ENCODE measurements around the gene ABCB11.

The ABCB11 gene

DNA sequence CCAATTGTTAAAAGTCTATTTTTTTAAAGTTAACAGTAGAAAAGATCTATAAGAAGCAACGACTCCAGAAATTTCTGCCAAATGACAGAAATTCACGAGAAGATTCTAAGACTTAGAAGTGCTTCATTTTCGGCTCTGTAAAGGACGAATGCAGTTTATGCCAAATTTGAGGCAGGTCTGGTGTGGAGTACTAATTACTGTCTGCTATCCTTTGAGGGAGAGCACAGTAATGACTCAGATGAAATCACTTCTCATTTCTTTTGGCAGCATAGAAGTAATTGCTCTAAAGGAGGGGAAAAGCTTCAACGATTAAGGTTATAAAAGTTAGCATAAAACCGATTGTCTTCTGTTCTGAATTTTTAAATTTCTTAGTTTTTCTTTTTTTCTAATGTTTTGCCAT, 118.7 kb downstream of the ABCB11 start:
- WGBS (ENCODE audit: insufficient coverage, insufficient read length): no CpG with 5 or more reads among the region's 6 CpGs
- DNase-seq (ENCODE audit: low read depth, low spot score): no peak
- no peaks in the 10 kb centered on the region for H3K9me3 ChIP-seq (ENCODE audit: control insufficient read depth, insufficient read depth, low read length)
- H3K36me3 ChIP-seq (ENCODE audit: control insufficient read depth, insufficient read depth, low read length): no peaks in the 10 kb centered on the region
- H3K4me1 ChIP-seq (ENCODE audit: control insufficient read depth, insufficient read depth, low read length): no peaks in the 10 kb centered on the region
- no peak overlapping the region for H3K27ac ChIP-seq (ENCODE audit: low read length)
- H3K4me3 ChIP-seq (ENCODE audit: low read length): no peak overlapping the region
- no peaks in the 10 kb centered on the region for H3K27me3 ChIP-seq (ENCODE audit: control insufficient read depth, insufficient read depth, low read length)

DNA sequence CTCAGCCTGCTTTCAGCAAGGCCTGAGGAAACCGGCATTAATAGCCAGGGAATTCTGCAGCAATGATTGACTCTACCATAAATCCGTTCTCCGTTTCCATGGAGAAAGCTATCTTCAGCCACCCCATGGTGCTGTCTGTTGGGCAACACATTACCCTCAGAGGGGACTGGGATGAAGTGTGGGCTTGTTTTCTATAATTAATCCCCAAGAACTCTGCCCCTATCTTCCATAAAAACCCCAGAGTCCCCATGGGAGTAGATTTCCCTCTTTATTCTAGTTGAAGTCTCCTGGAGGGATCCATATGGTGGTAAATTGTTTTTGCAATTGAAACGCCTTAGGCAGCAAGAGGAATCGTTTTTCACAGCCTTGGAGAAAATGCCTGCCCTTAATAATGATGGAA, 120.8 kb downstream of the ABCB11 start:
- Histone ChIP-seq H3K36me3 (ENCODE audit: control insufficient read depth, insufficient read depth, low read length) (no peaks in the 10 kb centered on the region), H3K27me3 (ENCODE audit: control insufficient read depth, insufficient read depth, low read length) (no peaks in the 10 kb centered on the region), H3K9me3 (ENCODE audit: control insufficient read depth, insufficient read depth, low read length) (no peaks in the 10 kb centered on the region), H3K4me1 (ENCODE audit: control insufficient read depth, insufficient read depth, low read length) (peaks cover 3% of the 10 kb centered on the region; the same call in 1 of the 2 replicates), H3K4me3 (ENCODE audit: low read length) (no peak overlapping the region), H3K27ac (ENCODE audit: low read length) (no peak overlapping the region)
- WGBS (ENCODE audit: insufficient coverage, insufficient read length): no CpG with 5 or more reads among the region's 5 CpGs
- DNase-seq (ENCODE audit: low read depth, low spot score): no peak

DNA sequence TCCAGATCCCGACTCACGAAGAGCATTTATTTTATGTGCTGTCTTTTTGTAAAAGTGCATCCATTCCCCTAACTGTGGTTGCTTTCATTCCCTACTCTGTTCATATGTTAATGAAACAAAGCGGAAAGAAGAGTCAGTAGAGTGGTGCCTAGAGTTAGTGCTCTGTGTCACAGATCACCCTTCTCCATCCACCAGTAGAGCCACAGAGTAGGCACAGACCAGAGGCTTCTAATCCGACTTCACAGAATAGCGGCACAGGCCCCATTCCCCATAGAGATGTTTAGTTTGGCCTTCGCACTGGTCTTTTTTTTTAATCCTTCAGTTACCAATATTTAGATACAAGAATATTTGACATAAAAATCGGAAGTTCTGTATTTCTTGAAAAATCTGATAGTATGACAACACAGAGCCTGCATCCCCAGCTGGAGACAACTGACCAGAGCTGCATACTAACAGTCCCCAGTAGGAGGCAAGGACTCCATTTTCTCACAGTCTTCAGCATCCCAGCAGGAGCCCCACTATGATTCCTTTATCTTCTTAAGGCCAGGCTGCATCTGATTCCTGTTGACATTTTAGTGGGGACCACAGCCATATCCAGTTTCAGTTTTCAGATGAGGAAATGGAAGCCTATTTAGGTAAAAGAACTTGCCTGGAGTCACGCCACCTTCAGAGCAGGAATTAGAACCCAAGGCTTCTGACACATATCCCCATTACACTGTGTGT, 123.0 kb downstream of the ABCB11 start:
- Histone ChIP-seq H3K36me3 (ENCODE audit: control insufficient read depth, insufficient read depth, low read length) (no peaks in the 10 kb centered on the region), H3K27me3 (ENCODE audit: control insufficient read depth, insufficient read depth, low read length) (no peaks in the 10 kb centered on the region), H3K4me1 (ENCODE audit: control insufficient read depth, insufficient read depth, low read length) (peaks cover 3% of the 10 kb centered on the region; the same call in 1 of the 2 replicates), H3K9me3 (ENCODE audit: control insufficient read depth, insufficient read depth, low read length) (no peaks in the 10 kb centered on the region), H3K27ac (ENCODE audit: low read length) (no peak overlapping the region), H3K4me3 (ENCODE audit: low read length) (no peak overlapping the region)
- DNase-seq (ENCODE audit: low read depth, low spot score): no peak
- WGBS (ENCODE audit: insufficient coverage, insufficient read length): no CpG with 5 or more reads among the region's 8 CpGs

DNA sequence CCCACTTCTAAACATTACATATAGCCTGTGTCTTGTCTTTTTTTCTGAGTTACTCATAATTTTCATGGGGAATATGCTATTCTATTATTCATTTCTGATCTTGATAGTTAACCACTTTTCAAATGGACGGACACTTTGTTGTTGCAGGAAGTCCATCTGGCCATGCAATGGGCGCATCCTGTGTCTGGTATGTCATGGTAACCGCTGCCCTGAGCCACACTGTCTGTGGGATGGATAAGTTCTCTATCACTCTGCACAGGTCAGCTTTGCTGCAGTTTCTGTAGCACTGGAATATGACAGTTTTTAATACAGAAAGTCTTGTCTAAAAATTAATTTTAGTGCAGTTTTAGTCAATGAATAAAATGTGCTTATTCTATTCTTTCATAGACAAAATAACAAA, 126.8 kb downstream of the ABCB11 start:
- Histone ChIP-seq H3K4me1 (ENCODE audit: control insufficient read depth, insufficient read depth, low read length) (peaks cover 3% of the 10 kb centered on the region; the same call in 1 of the 2 replicates), H3K9me3 (ENCODE audit: control insufficient read depth, insufficient read depth, low read length) (no peaks in the 10 kb centered on the region), H3K27me3 (ENCODE audit: control insufficient read depth, insufficient read depth, low read length) (no peaks in the 10 kb centered on the region), H3K36me3 (ENCODE audit: control insufficient read depth, insufficient read depth, low read length) (no peaks in the 10 kb centered on the region), H3K27ac (ENCODE audit: low read length) (no peak overlapping the region), H3K4me3 (ENCODE audit: low read length) (no peak overlapping the region)
- DNase-seq (ENCODE audit: low read depth, low spot score): no peak
- WGBS (ENCODE audit: insufficient coverage, insufficient read length): no CpG with 5 or more reads among the region's 3 CpGs

DNA sequence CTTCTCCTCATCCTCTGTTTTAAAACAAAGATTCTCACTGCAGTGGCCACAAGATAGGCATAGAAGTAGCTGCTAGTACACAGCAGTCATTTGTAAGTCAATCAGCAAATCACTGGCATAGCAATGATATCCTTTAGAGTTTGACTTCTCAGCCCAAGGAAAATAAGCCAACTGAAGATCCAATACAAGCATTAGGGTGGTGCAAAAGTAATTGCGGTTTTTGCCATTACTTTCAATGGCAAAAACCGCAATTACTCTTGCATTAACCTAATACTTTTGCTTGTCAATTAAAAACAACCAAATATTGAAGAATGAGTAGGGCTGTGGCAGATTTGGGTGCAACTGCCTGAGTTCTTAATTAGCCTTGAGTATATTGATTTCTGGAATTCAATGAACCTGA, 127.2 kb downstream of the ABCB11 start:
- no peaks in the 10 kb centered on the region for H3K9me3 ChIP-seq (ENCODE audit: control insufficient read depth, insufficient read depth, low read length)
- H3K4me1 ChIP-seq (ENCODE audit: control insufficient read depth, insufficient read depth, low read length): peaks cover 3% of the 10 kb centered on the region; the same call in 1 of the 2 replicates
- WGBS (ENCODE audit: insufficient coverage, insufficient read length): no CpG with 5 or more reads among the region's 2 CpGs
- no peak for DNase-seq (ENCODE audit: low read depth, low spot score)
- no peaks in the 10 kb centered on the region for H3K36me3 ChIP-seq (ENCODE audit: control insufficient read depth, insufficient read depth, low read length)
- H3K4me3 ChIP-seq (ENCODE audit: low read length): no peak overlapping the region
- no peaks in the 10 kb centered on the region for H3K27me3 ChIP-seq (ENCODE audit: control insufficient read depth, insufficient read depth, low read length)
- no peak overlapping the region for H3K27ac ChIP-seq (ENCODE audit: low read length)

DNA sequence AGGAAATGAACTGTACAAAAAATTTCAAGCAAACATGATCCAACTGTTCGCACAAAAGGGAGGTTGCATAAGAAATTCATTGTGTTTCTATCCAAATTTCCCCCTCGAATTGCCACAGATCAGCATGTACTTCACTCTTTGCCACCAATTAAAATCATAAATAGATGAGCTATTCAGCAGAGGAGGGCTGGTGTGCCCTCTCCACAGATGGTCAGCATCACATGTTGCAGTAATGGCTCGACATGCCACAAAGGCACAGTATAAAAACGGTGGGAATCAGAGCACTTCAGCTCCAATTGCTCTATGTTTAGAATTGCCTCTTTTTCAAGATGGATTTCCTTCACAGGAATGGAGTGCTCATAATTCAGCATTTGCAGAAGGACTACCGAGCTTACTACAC, 130.1 kb downstream of the ABCB11 start, which contains the start of gene G6PC2:
TSS of gene G6PC2 (plus strand) at position 289 of the 400 bp plus-strand sequence. CDS start at position 330, 41 bp downstream.
- H3K9me3 ChIP-seq (ENCODE audit: control insufficient read depth, insufficient read depth, low read length): no peaks in the 10 kb centered on the region
- no peaks in the 10 kb centered on the region for H3K4me1 ChIP-seq (ENCODE audit: control insufficient read depth, insufficient read depth, low read length)
- H3K27ac ChIP-seq (ENCODE audit: low read length): no peak within 1 kb of the TSS
- H3K36me3 ChIP-seq (ENCODE audit: control insufficient read depth, insufficient read depth, low read length): no peaks in the 10 kb centered on the region
- no peaks in the 10 kb centered on the region for H3K27me3 ChIP-seq (ENCODE audit: control insufficient read depth, insufficient read depth, low read length)
- no peak for DNase-seq (ENCODE audit: low read depth, low spot score)
- WGBS (ENCODE audit: insufficient coverage, insufficient read length): no CpG with 5 or more reads among the region's 5 CpGs
- H3K4me3 ChIP-seq (ENCODE audit: low read length): no peak within 1 kb of the TSS

DNA sequence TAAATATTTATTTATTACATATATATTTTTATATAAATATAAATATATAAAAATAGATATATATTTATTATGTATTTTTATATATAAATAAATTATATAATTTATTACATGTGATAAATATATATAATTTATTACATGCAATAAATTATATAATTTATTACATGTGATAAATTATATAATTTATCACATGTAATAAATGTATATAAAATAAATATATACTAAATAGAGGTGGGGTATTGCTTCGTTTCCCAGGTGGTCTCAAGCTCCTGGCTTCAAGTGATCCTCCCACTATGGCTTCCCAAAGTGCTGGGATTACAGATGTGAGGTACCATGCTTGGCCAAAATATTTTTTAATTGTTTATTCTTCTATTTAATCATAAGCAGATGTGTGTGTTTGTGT, 133.7 kb downstream of the ABCB11 start:
- no peak overlapping the region for H3K27ac ChIP-seq (ENCODE audit: low read length)
- H3K4me1 ChIP-seq (ENCODE audit: control insufficient read depth, insufficient read depth, low read length): no peaks in the 10 kb centered on the region
- DNase-seq (ENCODE audit: low read depth, low spot score): no peak
- no CpG with 5 or more reads among the region's 1 CpG for WGBS (ENCODE audit: insufficient coverage, insufficient read length)
- H3K4me3 ChIP-seq (ENCODE audit: low read length): no peak overlapping the region
- no peaks in the 10 kb centered on the region for H3K27me3 ChIP-seq (ENCODE audit: control insufficient read depth, insufficient read depth, low read length)
- H3K36me3 ChIP-seq (ENCODE audit: control insufficient read depth, insufficient read depth, low read length): no peaks in the 10 kb centered on the region
- H3K9me3 ChIP-seq (ENCODE audit: control insufficient read depth, insufficient read depth, low read length): no peaks in the 10 kb centered on the region

DNA sequence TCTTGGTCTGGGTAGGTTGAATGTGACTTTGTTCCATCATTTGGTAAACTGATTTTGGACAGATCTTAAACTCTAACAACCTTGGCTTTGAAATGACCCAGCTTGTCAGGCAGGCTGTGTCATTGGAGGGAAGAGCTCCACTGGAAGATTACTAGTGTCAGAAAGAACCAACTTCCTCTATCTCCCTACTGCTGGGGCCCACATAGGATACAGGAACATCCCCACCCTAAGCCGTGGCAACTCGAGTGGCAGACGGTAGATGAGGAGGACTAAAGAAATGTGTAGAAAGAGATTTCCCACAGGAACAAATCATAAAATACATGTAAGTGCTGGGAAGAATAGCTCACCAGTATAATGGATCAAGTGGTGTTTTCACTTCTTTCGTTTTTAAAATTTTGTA, 134.3 kb downstream of the ABCB11 start:
- H3K9me3 ChIP-seq (ENCODE audit: control insufficient read depth, insufficient read depth, low read length): no peaks in the 10 kb centered on the region
- H3K4me1 ChIP-seq (ENCODE audit: control insufficient read depth, insufficient read depth, low read length): no peaks in the 10 kb centered on the region
- H3K36me3 ChIP-seq (ENCODE audit: control insufficient read depth, insufficient read depth, low read length): no peaks in the 10 kb centered on the region
- H3K4me3 ChIP-seq (ENCODE audit: low read length): no peak overlapping the region
- H3K27ac ChIP-seq (ENCODE audit: low read length): no peak overlapping the region
- DNase-seq (ENCODE audit: low read depth, low spot score): no peak
- no peaks in the 10 kb centered on the region for H3K27me3 ChIP-seq (ENCODE audit: control insufficient read depth, insufficient read depth, low read length)
- WGBS (ENCODE audit: insufficient coverage, insufficient read length): no CpG with 5 or more reads among the region's 4 CpGs

DNA sequence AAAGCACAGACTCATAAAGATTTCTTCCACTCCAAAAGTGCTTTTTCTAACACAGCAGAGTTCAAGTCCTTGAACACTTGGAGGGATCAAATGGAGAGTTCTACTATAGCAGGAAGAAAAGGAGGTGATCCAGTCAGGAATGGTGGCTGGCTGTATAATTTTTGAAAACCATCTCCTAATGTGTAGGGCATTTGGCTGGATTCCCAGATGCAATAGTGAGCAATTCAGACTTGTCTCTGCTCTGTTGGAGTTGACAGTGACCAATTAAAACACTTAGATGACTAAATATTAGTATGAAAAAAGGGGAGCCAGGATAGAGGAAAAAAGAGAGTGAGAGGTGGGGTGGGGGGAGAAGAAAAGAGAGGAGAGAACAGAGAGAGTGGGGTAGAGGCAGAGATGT, 135.4 kb downstream of the ABCB11 start:
- Histone ChIP-seq H3K27me3 (ENCODE audit: control insufficient read depth, insufficient read depth, low read length) (no peaks in the 10 kb centered on the region), H3K27ac (ENCODE audit: low read length) (no peak overlapping the region), H3K36me3 (ENCODE audit: control insufficient read depth, insufficient read depth, low read length) (no peaks in the 10 kb centered on the region), H3K9me3 (ENCODE audit: control insufficient read depth, insufficient read depth, low read length) (no peaks in the 10 kb centered on the region), H3K4me1 (ENCODE audit: control insufficient read depth, insufficient read depth, low read length) (no peaks in the 10 kb centered on the region), H3K4me3 (ENCODE audit: low read length) (no peak overlapping the region)
- DNase-seq (ENCODE audit: low read depth, low spot score): no peak

DNA sequence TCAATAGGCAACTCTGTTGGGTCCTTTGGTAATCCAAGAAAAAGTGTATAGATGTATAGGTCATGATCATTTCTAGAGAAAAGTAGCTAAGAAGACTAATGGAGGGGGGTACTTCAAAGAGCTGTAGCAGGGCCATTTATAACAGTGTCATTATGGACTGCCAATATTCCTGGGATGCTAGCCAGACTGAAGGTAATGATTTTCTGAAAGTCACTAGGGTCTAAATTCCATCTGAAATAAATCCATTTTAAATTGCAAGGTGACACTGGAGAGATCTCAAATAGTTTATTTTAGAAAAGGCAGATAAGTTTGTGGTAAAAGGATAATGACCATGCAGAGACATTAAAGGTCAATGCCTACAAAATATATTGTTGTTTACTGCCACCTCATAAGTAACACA, 136.4 kb downstream of the ABCB11 start:
- no peak overlapping the region for H3K4me3 ChIP-seq (ENCODE audit: low read length)
- DNase-seq (ENCODE audit: low read depth, low spot score): no peak
- no peaks in the 10 kb centered on the region for H3K9me3 ChIP-seq (ENCODE audit: control insufficient read depth, insufficient read depth, low read length)
- H3K27ac ChIP-seq (ENCODE audit: low read length): no peak overlapping the region
- H3K36me3 ChIP-seq (ENCODE audit: control insufficient read depth, insufficient read depth, low read length): no peaks in the 10 kb centered on the region
- H3K27me3 ChIP-seq (ENCODE audit: control insufficient read depth, insufficient read depth, low read length): no peaks in the 10 kb centered on the region
- no peaks in the 10 kb centered on the region for H3K4me1 ChIP-seq (ENCODE audit: control insufficient read depth, insufficient read depth, low read length)

DNA sequence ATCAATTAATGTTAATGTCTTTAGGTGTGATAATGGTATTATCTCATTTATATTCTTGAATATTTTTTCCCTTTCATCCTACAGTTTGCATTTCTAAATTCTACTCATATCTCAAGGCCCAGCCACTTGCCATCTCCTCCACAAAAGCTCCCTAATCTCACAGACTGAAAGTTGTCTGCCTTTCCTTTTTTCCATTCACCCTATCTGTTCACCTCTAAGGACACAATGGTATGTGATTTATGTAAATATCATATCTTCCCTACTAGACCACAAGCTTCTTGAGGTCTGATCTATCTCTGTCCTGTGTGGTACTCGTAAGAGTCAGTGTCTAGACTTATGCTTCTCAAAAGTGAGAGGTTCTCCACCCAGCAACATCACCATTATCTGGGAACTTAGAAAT, 137.0 kb downstream of the ABCB11 start:
- DNase-seq (ENCODE audit: low read depth, low spot score): no peak
- Histone ChIP-seq H3K27me3 (ENCODE audit: control insufficient read depth, insufficient read depth, low read length) (no peaks in the 10 kb centered on the region), H3K4me1 (ENCODE audit: control insufficient read depth, insufficient read depth, low read length) (no peaks in the 10 kb centered on the region), H3K36me3 (ENCODE audit: control insufficient read depth, insufficient read depth, low read length) (no peaks in the 10 kb centered on the region), H3K4me3 (ENCODE audit: low read length) (no peak overlapping the region), H3K9me3 (ENCODE audit: control insufficient read depth, insufficient read depth, low read length) (no peaks in the 10 kb centered on the region), H3K27ac (ENCODE audit: low read length) (no peak overlapping the region)
- WGBS (ENCODE audit: insufficient coverage, insufficient read length): no CpG with 5 or more reads among the region's 1 CpG
